A549 treated with CORT108297 at 1 μM for 4 hours (cell line): ENCODE measurements around the gene PPP3CA. TPM values are rescaled to one million over a fixed set of nuclear protein-coding genes. Genes with fewer than 3 reads are reported as not detected.

Source experiments
- total RNA-seq: library from RNA; stranded (reverse); fragments of 200-300 nt; extraction: Qiagen RNA extraction; gene quantifications from 5 replicates; pipeline ENCODE4 v1.2.3, GENCODE V29; 2022

PPP3CA gene
- total RNA-seq: 19.8 to 26.5 TPM (median 24.7 TPM) in 5 replicates

DNA sequence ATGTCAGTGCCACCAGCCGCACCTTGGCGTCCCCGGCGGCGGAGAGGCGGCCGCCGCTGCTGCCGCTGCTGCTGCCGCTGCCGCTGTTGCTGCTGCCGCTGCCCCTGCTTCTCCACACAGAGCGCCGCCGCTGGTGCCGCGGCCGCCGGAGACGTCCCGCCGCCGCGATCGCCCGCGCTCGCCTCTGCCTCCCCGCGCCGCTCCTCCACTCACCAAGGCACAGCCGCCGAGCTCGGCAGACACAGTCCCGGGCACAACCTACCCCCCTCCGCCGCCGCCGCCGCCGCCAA, at the start of gene PPP3CA:
TSS of gene PPP3CA (minus strand) at position 260 of the 290 bp plus-strand sequence.

